A549 treated with RU486 at 1 μM for 4 hours (cell line): ENCODE data around the gene EPB41L4B. TPM values are rescaled to one million over a fixed set of nuclear protein-coding genes. Genes with fewer than 3 reads are reported as not detected.

Experiments used
- total RNA-seq: library from RNA; stranded (reverse); fragments of 200-300 nt; extraction: Qiagen RNA extraction; gene quantifications from 5 replicates; pipeline ENCODE4 v1.2.3, GENCODE V29; 2022; ENCODE audit warnings: low read depth

Gene EPB41L4B
- total RNA-seq, result 7.4 to 11.4 TPM (median 10.8 TPM) in 5 replicates

GRCh38 chr9:109320742-109321448 lies at the start of gene EPB41L4B:
Gene EPB41L4B, minus strand, starts transcription at chr9:109321059. Its CDS starts 613 bp downstream, at chr9:109320446.

GRCh38 chr9:109166771-109167601 lies 153.9 kb downstream of the EPB41L4B start, which contains the start of gene FRRS1L:
Gene FRRS1L, minus strand, starts transcription at chr9:109167249. Its CDS starts 111 bp downstream, at chr9:109167138.

Other genes starting within 250 kb of the EPB41L4B start
- 31.5 to 47.8 TPM (median 45.7 TPM) in 5 replicates for gene TMEM245, start 201.1 kb downstream of the EPB41L4B start, total RNA-seq
- 0.14 to 0.49 TPM (median 0.30 TPM) in 5 replicates for gene FRRS1L, start 153.8 kb downstream of the EPB41L4B start, total RNA-seq
- 13.6 to 20.8 TPM (median 15.0 TPM) in 5 replicates for gene PTPN3, start 177.2 kb upstream of the EPB41L4B start, total RNA-seq